Measurements from ENCODE around the gene NRL.

DNA sequence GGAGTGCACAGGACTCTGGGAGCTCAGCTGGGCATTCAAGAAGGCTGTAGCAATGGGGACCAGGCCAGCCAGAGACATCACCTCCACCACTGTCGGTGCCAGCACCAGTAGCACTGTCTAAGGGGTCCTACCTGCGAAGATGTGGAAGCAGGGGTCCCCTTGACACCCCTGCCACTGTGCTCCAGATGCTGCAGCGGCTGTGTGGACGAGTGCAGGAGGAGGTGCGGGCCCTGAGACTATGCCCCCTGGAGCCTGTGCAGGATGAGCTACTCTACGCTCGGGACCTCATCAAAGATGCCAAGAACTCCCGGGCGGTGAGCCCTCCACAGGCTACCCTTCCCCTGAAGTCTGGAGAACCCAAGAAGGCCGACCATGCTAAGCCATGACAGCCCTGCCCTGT is 54.3 kb downstream of the NRL start:
- TF ChIP-seq JUN (CRISPR knock-in tag; IDR thresholded peaks at IDR 0.05) = no peak
- TF ChIP-seq, protein P1, sequence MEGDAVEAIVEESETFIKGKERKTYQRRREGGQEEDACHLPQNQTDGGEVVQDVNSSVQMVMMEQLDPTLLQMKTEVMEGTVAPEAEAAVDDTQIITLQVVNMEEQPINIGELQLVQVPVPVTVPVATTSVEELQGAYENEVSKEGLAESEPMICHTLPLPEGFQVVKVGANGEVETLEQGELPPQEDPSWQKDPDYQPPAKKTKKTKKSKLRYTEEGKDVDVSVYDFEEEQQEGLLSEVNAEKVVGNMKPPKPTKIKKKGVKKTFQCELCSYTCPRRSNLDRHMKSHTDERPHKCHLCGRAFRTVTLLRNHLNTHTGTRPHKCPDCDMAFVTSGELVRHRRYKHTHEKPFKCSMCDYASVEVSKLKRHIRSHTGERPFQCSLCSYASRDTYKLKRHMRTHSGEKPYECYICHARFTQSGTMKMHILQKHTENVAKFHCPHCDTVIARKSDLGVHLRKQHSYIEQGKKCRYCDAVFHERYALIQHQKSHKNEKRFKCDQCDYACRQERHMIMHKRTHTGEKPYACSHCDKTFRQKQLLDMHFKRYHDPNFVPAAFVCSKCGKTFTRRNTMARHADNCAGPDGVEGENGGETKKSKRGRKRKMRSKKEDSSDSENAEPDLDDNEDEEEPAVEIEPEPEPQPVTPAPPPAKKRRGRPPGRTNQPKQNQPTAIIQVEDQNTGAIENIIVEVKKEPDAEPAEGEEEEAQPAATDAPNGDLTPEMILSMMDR (IDR thresholded peaks at IDR 0.05) = no peak
- no peak for TF ChIP-seq NFYB (CRISPR knock-in tag; conservative IDR thresholded peaks at IDR 0.05; ENCODE audit: low read depth)
- no peak for TF ChIP-seq TEAD1 (CRISPR knock-in tag; IDR thresholded peaks at IDR 0.05)
- TF ChIP-seq, protein P2, sequence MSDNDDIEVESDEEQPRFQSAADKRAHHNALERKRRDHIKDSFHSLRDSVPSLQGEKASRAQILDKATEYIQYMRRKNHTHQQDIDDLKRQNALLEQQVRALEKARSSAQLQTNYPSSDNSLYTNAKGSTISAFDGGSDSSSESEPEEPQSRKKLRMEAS (CRISPR knock-in tag; IDR thresholded peaks at IDR 0.05) = no peak
- TF ChIP-seq, protein P3, sequence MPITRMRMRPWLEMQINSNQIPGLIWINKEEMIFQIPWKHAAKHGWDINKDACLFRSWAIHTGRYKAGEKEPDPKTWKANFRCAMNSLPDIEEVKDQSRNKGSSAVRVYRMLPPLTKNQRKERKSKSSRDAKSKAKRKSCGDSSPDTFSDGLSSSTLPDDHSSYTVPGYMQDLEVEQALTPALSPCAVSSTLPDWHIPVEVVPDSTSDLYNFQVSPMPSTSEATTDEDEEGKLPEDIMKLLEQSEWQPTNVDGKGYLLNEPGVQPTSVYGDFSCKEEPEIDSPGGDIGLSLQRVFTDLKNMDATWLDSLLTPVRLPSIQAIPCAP (CRISPR knock-in tag; IDR thresholded peaks at IDR 0.05) = no peak
- TF ChIP-seq, protein P4, sequence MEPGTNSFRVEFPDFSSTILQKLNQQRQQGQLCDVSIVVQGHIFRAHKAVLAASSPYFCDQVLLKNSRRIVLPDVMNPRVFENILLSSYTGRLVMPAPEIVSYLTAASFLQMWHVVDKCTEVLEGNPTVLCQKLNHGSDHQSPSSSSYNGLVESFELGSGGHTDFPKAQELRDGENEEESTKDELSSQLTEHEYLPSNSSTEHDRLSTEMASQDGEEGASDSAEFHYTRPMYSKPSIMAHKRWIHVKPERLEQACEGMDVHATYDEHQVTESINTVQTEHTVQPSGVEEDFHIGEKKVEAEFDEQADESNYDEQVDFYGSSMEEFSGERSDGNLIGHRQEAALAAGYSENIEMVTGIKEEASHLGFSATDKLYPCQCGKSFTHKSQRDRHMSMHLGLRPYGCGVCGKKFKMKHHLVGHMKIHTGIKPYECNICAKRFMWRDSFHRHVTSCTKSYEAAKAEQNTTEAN (CRISPR knock-in tag; IDR thresholded peaks at IDR 0.05) = no peak
- no peak for TF ChIP-seq ESRRA (CRISPR knock-in tag; IDR thresholded peaks at IDR 0.05; ENCODE audit: borderline replicate concordance)
- TF ChIP-seq, protein P5, sequence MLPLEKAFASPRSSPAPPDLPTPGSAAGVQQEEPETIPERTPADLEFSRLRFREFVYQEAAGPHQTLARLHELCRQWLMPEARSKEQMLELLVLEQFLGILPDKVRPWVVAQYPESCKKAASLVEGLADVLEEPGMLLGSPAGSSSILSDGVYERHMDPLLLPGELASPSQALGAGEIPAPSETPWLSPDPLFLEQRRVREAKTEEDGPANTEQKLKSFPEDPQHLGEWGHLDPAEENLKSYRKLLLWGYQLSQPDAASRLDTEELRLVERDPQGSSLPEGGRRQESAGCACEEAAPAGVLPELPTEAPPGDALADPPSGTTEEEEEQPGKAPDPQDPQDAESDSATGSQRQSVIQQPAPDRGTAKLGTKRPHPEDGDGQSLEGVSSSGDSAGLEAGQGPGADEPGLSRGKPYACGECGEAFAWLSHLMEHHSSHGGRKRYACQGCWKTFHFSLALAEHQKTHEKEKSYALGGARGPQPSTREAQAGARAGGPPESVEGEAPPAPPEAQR (CRISPR knock-in tag; IDR thresholded peaks at IDR 0.05) = no peak
- TF ChIP-seq, protein P6, sequence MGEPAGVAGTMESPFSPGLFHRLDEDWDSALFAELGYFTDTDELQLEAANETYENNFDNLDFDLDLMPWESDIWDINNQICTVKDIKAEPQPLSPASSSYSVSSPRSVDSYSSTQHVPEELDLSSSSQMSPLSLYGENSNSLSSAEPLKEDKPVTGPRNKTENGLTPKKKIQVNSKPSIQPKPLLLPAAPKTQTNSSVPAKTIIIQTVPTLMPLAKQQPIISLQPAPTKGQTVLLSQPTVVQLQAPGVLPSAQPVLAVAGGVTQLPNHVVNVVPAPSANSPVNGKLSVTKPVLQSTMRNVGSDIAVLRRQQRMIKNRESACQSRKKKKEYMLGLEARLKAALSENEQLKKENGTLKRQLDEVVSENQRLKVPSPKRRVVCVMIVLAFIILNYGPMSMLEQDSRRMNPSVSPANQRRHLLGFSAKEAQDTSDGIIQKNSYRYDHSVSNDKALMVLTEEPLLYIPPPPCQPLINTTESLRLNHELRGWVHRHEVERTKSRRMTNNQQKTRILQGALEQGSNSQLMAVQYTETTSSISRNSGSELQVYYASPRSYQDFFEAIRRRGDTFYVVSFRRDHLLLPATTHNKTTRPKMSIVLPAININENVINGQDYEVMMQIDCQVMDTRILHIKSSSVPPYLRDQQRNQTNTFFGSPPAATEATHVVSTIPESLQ (CRISPR knock-in tag; IDR thresholded peaks at IDR 0.05) = no peak
- TF ChIP-seq FOXJ3 (CRISPR knock-in tag; IDR thresholded peaks at IDR 0.05; ENCODE audit: borderline replicate concordance) = no peak
